ENCODE data around the gene SAMD4A. TPM values are rescaled to one million over a fixed set of nuclear protein-coding genes. Genes with fewer than 3 reads are reported as not detected.

The SAMD4A gene
- 43.5 and 61.3 TPM in 2 replicates for total RNA-seq

GRCh38 chr14:54566410-54567223 lies at the start of gene SAMD4A:
SAMD4A (plus strand) TSS chr14:54567128; CDS start chr14:54567917, 789 bp downstream.
- DNase-seq (ENCODE audit: low read depth): peak; percentile 91
- peak within 1 kb of the TSS; percentile 76 for H3K4me3 ChIP-seq (ENCODE audit: low read depth, low read length)
- peak; percentile 41 for TF ChIP-seq CTCF (IDR thresholded peaks at IDR 0.05; ENCODE audit: insufficient read depth, low read depth, low read length)

- DNase-seq (ENCODE audit: low read depth): no peak
- no peak overlapping the region for H3K4me3 ChIP-seq (ENCODE audit: low read depth, low read length)
- TF ChIP-seq CTCF (IDR thresholded peaks at IDR 0.05; ENCODE audit: insufficient read depth, low read depth, low read length): no peak
Measured at GRCh38 chr14:54524410-54524809, 42.5 kb upstream of the SAMD4A start.

- no peak for DNase-seq (ENCODE audit: low read depth)
- no peak for TF ChIP-seq CTCF (IDR thresholded peaks at IDR 0.05; ENCODE audit: insufficient read depth, low read depth, low read length)
- H3K4me3 ChIP-seq (ENCODE audit: low read depth, low read length): no peak overlapping the region
Measured at GRCh38 chr14:54528973-54529372, 38.0 kb upstream of the SAMD4A start.

- peak; percentile 8 for DNase-seq (ENCODE audit: low read depth)
- no peak overlapping the region for H3K4me3 ChIP-seq (ENCODE audit: low read depth, low read length)
- TF ChIP-seq CTCF (IDR thresholded peaks at IDR 0.05; ENCODE audit: insufficient read depth, low read depth, low read length): no peak
Measured at GRCh38 chr14:54529811-54530210, 37.1 kb upstream of the SAMD4A start.

- TF ChIP-seq CTCF (IDR thresholded peaks at IDR 0.05; ENCODE audit: insufficient read depth, low read depth, low read length): no peak
- no peak overlapping the region for H3K4me3 ChIP-seq (ENCODE audit: low read depth, low read length)
- DNase-seq (ENCODE audit: low read depth): no peak
Measured at GRCh38 chr14:54532111-54533012, 34.6 kb upstream of the SAMD4A start.

GRCh38 chr14:54533100-54533499 lies 33.8 kb upstream of the SAMD4A start:
- DNase-seq (ENCODE audit: low read depth): no peak
- no peak for TF ChIP-seq CTCF (IDR thresholded peaks at IDR 0.05; ENCODE audit: insufficient read depth, low read depth, low read length)

More at GRCh38 chr14:54533100-54533499, 33.8 kb upstream of the SAMD4A start:
- no peak overlapping the region for H3K4me3 ChIP-seq (ENCODE audit: low read depth, low read length)
